Mesendoderm (in vitro differentiated cells): ENCODE data around the gene PLXNC1.

Source experiments
- DNase-seq: peaks from one replicate; pipeline ENCODE4 v3.0.0; 2013
- H2AK5ac ChIP-seq: 2 replicates; pipeline ENCODE4 v1.6.1; 2013; ENCODE audit warnings: low read length, inconsistent platforms
- H2BK120ac ChIP-seq: 2 replicates; pipeline ENCODE4 v1.6.1; 2013; ENCODE audit warnings: low read depth, mild to moderate bottlenecking, low read length, moderate library complexity, mixed read lengths
- H2BK15ac ChIP-seq: replicated peaks from 2 replicates; pipeline ENCODE4 v1.6.1; 2013; ENCODE audit warnings: low read depth, mild to moderate bottlenecking, moderate library complexity
- H2BK5ac ChIP-seq: 2 replicates; pipeline ENCODE4 v1.6.1; 2013; ENCODE audit warnings: low read length, inconsistent platforms
- H3K18ac ChIP-seq: 2 replicates; pipeline ENCODE4 v1.6.1; 2013; ENCODE audit warnings: mild to moderate bottlenecking, low read length, mixed read lengths
- H3K23ac ChIP-seq: one replicate; pipeline ENCODE4 v1.6.1; 2013; ENCODE audit warnings: low read length
- H3K27ac ChIP-seq: 2 replicates; pipeline ENCODE4 v1.5.1; 2013; ENCODE audit warnings: low read depth, mild to moderate bottlenecking, inconsistent platforms, low read length, moderate library complexity
- H3K27me3 ChIP-seq: 2 replicates; pipeline ENCODE4 v1.6.1; 2013; ENCODE audit warnings: low read length, control low read depth, mild to moderate bottlenecking, inconsistent platforms; ENCODE audit not compliant: insufficient read depth, poor library complexity
- H3K36me3 ChIP-seq: 2 replicates; pipeline ENCODE4 v1.6.1; 2013; ENCODE audit warnings: low read length, inconsistent platforms; ENCODE audit not compliant: control insufficient read depth, insufficient read depth
- H3K4ac ChIP-seq: one replicate; pipeline ENCODE4 v1.6.1; 2013; ENCODE audit warnings: low read depth, mild to moderate bottlenecking, low read length, moderate library complexity
- H3K4me1 ChIP-seq: 2 replicates; pipeline ENCODE4 v1.6.1; 2013; ENCODE audit warnings: low read depth, low read length, inconsistent platforms; ENCODE audit not compliant: control insufficient read depth
- H3K4me2 ChIP-seq: 2 replicates; pipeline ENCODE4 v1.6.1; 2013; ENCODE audit warnings: low read length
- H3K4me3 ChIP-seq: 2 replicates; pipeline ENCODE4 v1.5.1; 2013; ENCODE audit warnings: mild to moderate bottlenecking, low read length
- H3K56ac ChIP-seq: one replicate; pipeline ENCODE4 v1.6.1; 2013; ENCODE audit warnings: low read length
- H3K79me1 ChIP-seq: 2 replicates; pipeline ENCODE4 v1.6.1; 2013; ENCODE audit warnings: low read length, inconsistent platforms
- H3K79me2 ChIP-seq: 2 replicates; pipeline ENCODE4 v1.6.1; 2013; ENCODE audit warnings: mild to moderate bottlenecking, low read length; ENCODE audit not compliant: control insufficient read depth, insufficient read depth
- H3K9ac ChIP-seq: 2 replicates; pipeline ENCODE4 v1.6.1; 2013; ENCODE audit warnings: low read length, inconsistent platforms
- H4K5ac ChIP-seq: one replicate; pipeline ENCODE4 v1.6.1; 2013; ENCODE audit warnings: low read length
- H4K8ac ChIP-seq: one replicate; pipeline ENCODE4 v1.6.1; 2013; ENCODE audit warnings: low read depth, mild to moderate bottlenecking, control low read depth, low read length, moderate library complexity
- WGBS: extraction: QIAGEN DNeasy Blood & Tissue Kit; methylation state at CpG from one replicate; pipeline ENCODE4 v1.1.7; 2013; ENCODE audit warnings: low lambda C conversion rate, missing lambda C conversion rate; ENCODE audit not compliant: insufficient coverage; ENCODE audit errors: extremely low coverage; 5-methylcytosine and 5-hydroxymethylcytosine counted together

Gene PLXNC1

GRCh38 chr12:94101738-94102660 lies 46.4 kb upstream of the PLXNC1 start:
- Histone ChIP-seq H3K4me3 (peak overlapping the region; percentile 54), H4K8ac (no peak overlapping the region), H3K27me3 (no peaks in the 10 kb centered on the region), H2BK120ac (peak overlapping the region; percentile 69), H3K56ac (peak overlapping the region; percentile 83), H3K9ac (peak overlapping the region; percentile 81), H3K4me2 (peak overlapping the region; percentile 99), H2BK15ac (no peak overlapping the region), H3K18ac (peak overlapping the region; percentile 22), H3K36me3 (no peaks in the 10 kb centered on the region), H4K5ac (no peak overlapping the region), H3K4ac (peak overlapping the region; percentile 41), H3K4me1 (peaks cover 9% of the 10 kb centered on the region), H3K27ac (no peak overlapping the region), H3K79me1 (no peaks in the 10 kb centered on the region), H2AK5ac (no peak overlapping the region), H2BK5ac (no peak overlapping the region), H3K23ac (peak overlapping the region; percentile 99), H3K79me2 (no peaks in the 10 kb centered on the region)
- peak; percentile 91 for DNase-seq
- no CpG with 5 or more reads among the region's 50 CpGs for WGBS

- H4K5ac ChIP-seq: no peak overlapping the region
- no peak overlapping the region for H3K23ac ChIP-seq
- H2BK15ac ChIP-seq: no peak overlapping the region
- H3K4me2 ChIP-seq: no peak overlapping the region
- H3K79me1 ChIP-seq: no peaks in the 10 kb centered on the region
- DNase-seq: no peak
- no peak overlapping the region for H3K18ac ChIP-seq
- H3K27me3 ChIP-seq: no peaks in the 10 kb centered on the region
- WGBS: no CpG with 5 or more reads among the region's 4 CpGs
- no peaks in the 10 kb centered on the region for H3K36me3 ChIP-seq
- H3K9ac ChIP-seq: no peak overlapping the region
- no peak overlapping the region for H4K8ac ChIP-seq
- no peak overlapping the region for H3K4ac ChIP-seq
- H2BK5ac ChIP-seq: no peak overlapping the region
- no peak overlapping the region for H3K27ac ChIP-seq
- H3K4me3 ChIP-seq: no peak overlapping the region
- H2AK5ac ChIP-seq: no peak overlapping the region
- H3K4me1 ChIP-seq: peaks cover 6% of the 10 kb centered on the region
- no peak overlapping the region for H3K56ac ChIP-seq
- no peak overlapping the region for H2BK120ac ChIP-seq
- no peaks in the 10 kb centered on the region for H3K79me2 ChIP-seq
These were observed 44.4 kb upstream of the PLXNC1 start for GRCh38 chr12:94103986-94104385.

- no peak overlapping the region for H2BK5ac ChIP-seq
- no peak overlapping the region for H2BK15ac ChIP-seq
- H4K5ac ChIP-seq: no peak overlapping the region
- H3K27ac ChIP-seq: no peak overlapping the region
- H2BK120ac ChIP-seq: no peak overlapping the region
- H2AK5ac ChIP-seq: no peak overlapping the region
- no peaks in the 10 kb centered on the region for H3K4me1 ChIP-seq
- H4K8ac ChIP-seq: no peak overlapping the region
- H3K23ac ChIP-seq: no peak overlapping the region
- no peak overlapping the region for H3K4ac ChIP-seq
- H3K9ac ChIP-seq: no peak overlapping the region
- no peak overlapping the region for H3K4me3 ChIP-seq
- no peak for DNase-seq
- no peak overlapping the region for H3K4me2 ChIP-seq
- no peaks in the 10 kb centered on the region for H3K79me2 ChIP-seq
- H3K18ac ChIP-seq: no peak overlapping the region
- no peaks in the 10 kb centered on the region for H3K79me1 ChIP-seq
- no CpG with 5 or more reads among the region's 4 CpGs for WGBS
- no peaks in the 10 kb centered on the region for H3K27me3 ChIP-seq
- no peaks in the 10 kb centered on the region for H3K36me3 ChIP-seq
- no peak overlapping the region for H3K56ac ChIP-seq
These were observed 40.5 kb upstream of the PLXNC1 start for GRCh38 chr12:94107910-94108309.

- Histone ChIP-seq H4K5ac (no peak overlapping the region), H2BK15ac (no peak overlapping the region), H3K79me1 (no peaks in the 10 kb centered on the region), H3K4me2 (no peak overlapping the region), H3K4me3 (no peak overlapping the region), H2AK5ac (no peak overlapping the region), H3K4ac (no peak overlapping the region), H3K79me2 (no peaks in the 10 kb centered on the region), H3K27ac (no peak overlapping the region), H3K27me3 (no peaks in the 10 kb centered on the region), H4K8ac (no peak overlapping the region), H2BK120ac (no peak overlapping the region), H3K56ac (no peak overlapping the region), H3K36me3 (no peaks in the 10 kb centered on the region), H3K23ac (no peak overlapping the region), H3K18ac (no peak overlapping the region), H3K9ac (no peak overlapping the region), H2BK5ac (no peak overlapping the region), H3K4me1 (no peaks in the 10 kb centered on the region)
- WGBS: no CpG with 5 or more reads among the region's 5 CpGs
- DNase-seq: no peak
These were observed 39.2 kb upstream of the PLXNC1 start for GRCh38 chr12:94109160-94109559.

GRCh38 chr12:94110258-94110657 lies 38.1 kb upstream of the PLXNC1 start:
- Histone ChIP-seq H4K8ac (no peak overlapping the region), H3K27me3 (no peaks in the 10 kb centered on the region), H3K56ac (no peak overlapping the region), H4K5ac (no peak overlapping the region), H3K4me2 (no peak overlapping the region), H2BK120ac (no peak overlapping the region), H3K36me3 (no peaks in the 10 kb centered on the region), H3K27ac (no peak overlapping the region), H2AK5ac (no peak overlapping the region), H2BK5ac (no peak overlapping the region), H3K9ac (no peak overlapping the region), H3K18ac (no peak overlapping the region), H3K4ac (no peak overlapping the region), H3K4me3 (no peak overlapping the region), H3K79me1 (no peaks in the 10 kb centered on the region), H3K79me2 (no peaks in the 10 kb centered on the region), H3K4me1 (no peaks in the 10 kb centered on the region), H3K23ac (no peak overlapping the region), H2BK15ac (no peak overlapping the region)
- WGBS: no CpG with 5 or more reads among the region's 9 CpGs
- no peak for DNase-seq
